GM18867 (cell line): ENCODE data around the gene SOCS7.

Experiments used
- ATAC-seq: cut with Tn5 transposase; IDR thresholded peaks from one replicate; pipeline ENCODE4 v1.9.1; 2021; ENCODE audit warnings: mild to moderate bottlenecking, moderate library complexity; ENCODE audit not compliant: unreplicated experiment

The SOCS7 gene

DNA sequence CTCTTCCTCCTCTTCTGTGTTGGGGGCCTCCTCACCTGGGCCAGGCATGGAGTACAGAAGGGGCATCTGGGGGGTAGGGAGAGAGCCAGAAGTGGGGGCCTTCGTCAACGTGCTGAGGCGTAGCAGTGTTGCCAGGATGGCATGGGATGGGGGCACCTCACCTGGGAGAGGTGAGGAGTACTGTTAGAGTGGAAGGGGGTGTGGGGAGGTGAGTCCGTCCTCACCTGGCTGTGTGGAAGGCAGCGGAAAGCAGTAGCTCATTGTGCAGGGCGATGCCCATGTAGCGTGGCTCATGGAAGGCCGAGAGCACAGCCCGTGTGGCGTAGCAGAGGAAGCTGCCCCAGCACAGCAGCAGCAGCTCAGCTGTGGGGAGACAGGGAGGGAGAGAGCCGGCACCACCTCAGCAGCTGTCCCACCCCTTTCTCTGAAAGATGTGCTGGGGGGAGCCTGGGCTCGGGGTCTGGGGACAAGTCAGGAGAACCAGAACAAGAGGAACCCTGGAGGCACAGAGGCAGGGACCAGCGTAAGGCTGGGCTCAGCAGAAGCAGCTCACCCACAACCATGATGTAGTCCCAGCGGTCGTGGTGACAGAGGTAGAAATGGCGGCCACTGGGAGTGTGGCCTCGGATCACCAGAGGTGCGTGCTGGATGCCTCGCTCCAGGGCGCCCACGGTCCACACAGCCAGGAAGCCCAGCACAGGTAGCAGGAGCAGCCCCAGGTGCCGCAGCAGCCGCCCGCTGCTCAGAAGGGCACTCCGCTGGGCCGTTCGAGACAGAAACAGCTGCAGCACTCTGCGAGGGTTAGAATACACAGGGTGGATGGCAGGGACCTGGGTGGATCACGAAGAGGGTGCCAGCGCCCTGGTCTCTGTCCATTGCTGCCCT, 16.9 kb upstream of the SOCS7 start:
- no peak for ATAC-seq

DNA sequence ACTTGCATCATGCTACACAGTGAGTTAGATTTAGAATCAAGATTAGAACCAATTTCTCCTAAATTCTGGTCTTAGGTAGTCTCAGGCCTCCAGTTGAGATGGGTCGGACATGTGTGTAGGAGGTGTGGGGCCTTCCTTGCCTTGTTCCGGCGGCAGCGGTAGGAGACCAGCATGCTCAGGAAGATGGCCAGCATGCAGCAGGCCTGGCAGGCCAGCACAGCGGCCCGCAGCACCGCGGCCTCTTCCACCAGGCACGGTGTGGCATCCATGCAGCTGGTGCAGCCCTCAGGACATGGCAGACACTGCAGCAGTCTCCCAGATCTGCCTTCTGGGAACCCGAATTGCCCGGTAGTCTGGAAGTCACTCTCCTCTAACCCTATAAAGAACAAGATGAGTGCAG, 14.8 kb upstream of the SOCS7 start:
- ATAC-seq = no peak

DNA sequence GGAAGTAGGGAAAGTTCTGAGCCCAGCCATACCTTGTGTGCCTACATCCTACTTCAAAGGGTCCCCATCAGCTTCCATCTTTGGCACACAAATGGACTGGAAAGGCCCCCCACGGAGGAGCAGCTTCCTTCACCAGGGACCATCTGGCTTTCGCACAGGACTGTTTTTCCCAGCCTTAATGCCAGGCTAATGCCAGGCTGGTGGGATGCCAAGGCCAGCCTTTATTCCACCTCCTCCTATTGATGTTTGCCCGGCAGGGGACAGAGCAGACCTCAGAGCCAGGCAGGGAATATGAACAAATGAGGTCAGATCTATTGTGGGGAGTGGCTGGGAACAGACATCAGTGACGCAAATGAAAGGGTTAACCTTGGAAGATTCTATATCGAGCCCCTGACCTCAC, 13.6 kb upstream of the SOCS7 start:
- no peak for ATAC-seq

DNA sequence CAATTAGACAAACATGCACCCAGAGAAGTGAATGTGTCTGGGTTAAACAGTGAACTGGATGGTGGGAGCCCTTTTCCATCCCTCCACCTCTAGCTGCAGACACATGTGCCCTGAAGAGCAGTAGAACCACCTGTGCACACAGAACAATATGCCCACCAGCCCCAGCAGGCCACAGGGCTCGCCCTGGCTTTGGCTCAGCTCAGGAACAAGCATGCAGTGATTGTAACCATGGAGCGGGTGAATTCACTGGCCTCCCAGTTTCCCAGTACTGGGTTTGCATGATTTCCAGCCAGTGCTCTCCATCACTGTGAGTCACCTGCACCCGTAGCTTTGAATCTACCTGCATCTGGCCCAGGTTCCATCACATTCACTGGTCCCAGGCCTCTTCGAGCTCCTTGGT, 13.1 kb upstream of the SOCS7 start:
- ATAC-seq = no peak

DNA sequence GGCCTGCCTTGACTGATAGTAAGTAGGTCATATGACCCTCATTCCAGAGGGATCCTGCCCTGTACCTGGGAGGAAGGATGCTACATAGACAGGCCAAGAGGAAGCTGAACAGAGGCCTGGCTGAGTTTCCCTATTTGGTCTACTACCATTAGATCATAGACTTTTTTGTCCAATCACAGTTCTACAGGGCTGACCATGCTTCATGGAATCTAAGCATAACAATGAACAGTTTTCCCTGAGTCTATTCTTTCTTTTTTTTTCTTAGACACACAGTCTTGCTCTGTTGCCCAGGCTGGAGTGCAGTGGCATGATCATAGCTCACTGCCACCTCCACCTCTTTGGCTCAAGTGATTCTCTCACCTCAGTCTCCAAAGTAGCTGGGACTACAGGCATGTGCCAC, 11.8 kb upstream of the SOCS7 start:
- no peak for ATAC-seq

DNA sequence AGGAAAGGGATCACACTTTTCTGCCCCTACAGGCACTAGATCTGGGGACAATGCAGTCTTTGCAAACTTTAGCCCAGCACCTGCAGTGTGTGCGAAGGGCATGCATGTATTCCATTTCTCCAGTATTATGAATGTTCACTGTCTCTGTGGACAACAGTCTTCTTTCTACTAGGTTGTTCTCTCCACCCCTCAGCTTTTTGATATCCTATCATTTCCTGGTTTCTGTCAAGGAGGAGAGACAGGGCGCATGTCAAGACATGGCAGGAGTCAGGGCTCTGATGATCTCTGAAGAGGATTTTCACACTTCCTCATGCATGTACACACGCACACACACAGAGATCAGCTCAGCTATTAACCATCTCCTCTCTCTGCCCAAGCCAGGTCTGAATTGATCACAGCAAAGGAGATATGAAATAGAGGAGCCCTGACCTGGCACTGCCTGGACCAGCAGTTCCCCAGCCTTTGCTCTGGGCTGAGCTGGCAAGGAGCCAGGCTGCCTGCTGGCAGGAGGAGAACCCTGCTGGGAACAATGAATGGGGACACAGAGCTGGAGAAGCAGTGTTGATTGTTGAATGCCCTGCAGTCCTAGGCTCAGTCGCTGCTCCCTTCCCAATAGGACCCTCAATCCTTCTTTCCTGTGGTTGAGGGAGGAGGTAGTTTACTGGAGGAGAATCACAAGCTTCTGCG, 10.5 kb upstream of the SOCS7 start:
- ATAC-seq = no peak

DNA sequence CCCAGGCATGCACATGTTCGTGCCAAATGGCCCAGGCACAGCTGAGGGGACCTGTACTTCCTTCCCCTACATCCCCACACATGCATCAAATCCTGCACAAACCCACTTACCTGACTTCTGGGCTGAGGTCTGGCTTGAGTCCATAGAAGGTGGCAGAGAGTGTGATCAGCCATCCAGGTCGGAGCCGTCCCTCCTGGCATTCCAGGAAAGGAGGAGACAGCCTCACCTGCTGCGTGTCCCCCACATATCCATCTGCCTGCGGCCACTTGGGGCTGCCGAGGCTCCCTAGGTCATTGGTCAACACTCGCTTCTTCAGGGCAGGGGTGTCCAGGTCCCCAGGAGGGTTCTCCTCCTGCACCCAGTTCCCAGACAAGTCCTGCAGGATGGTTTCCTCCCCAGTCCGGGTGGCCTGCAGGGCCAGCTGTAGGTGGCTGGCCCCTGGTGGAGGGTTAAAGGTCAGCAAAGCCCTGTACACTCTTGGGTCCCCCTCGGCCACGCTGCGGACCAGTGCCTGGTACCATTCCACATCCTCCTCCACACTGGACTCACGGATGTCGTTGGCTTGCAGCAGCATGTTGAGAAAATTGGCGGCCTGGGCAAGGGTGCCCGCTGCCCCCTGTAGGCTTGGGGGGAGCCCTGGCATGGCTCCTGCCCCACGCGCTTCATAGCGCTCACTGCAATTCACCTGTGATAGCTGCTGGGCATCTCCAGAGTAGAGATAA, 8.6 kb upstream of the SOCS7 start:
- ATAC-seq = no peak

DNA sequence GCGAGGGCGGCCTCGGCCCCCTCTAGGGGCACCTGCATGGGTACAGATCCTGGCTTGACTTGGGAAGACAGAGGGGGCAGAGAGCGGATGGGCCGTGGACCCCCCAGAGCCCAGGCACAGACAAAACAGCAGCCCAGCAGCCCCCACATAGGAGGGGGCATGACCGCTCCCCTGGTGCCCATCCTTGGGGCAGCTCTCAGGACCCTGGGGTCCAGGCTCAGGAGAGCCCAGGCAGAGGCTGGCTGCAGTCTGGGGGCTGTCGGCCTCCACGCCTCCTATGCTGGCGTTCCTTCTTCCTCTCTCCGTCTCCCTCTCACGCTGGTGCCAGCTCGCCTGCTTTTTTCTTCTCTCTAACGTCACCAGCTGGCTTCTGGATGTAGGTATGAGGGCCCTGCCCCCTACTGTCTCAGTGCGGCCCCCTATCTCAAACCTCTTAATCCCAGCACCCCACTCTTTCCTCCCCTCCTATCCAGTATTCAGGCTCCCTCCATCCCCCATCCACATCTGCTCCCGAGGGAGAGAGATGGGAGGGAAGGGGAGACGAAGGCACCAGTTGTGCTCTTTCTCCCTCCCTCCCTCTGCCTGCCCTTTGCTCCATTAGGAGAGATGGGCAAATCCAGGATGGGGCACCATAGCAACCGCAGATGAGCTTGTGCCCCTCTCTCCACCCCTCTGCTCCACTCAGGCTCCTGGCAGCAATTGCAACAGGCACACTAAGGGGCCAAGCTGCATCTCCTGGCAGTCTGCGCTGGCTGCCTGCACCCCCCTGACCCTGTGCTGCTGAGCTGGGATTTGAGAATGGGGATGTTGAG, 7.8 kb upstream of the SOCS7 start, which contains the start of gene GPR179:
Gene GPR179, minus strand, starts transcription at position 349 of the 812 bp plus-strand sequence. Its CDS starts 167 bp downstream, at position 182.
- no peak for ATAC-seq

DNA sequence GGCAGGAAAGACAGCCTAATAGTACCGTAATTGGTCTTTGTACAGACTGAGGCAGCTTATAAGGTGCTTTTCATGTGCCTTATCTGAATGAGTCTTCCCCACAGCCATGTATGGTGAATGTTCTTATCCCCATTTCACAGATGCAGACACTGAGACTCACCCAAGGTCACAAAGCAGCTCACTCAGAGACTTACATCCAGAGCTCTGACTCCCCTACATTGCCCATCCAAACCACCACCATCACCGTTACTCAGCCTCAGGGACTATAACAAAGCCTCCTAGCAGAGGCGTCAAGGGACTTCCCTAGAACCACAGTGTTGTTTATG, 7.3 kb upstream of the SOCS7 start:
- no peak for ATAC-seq

DNA sequence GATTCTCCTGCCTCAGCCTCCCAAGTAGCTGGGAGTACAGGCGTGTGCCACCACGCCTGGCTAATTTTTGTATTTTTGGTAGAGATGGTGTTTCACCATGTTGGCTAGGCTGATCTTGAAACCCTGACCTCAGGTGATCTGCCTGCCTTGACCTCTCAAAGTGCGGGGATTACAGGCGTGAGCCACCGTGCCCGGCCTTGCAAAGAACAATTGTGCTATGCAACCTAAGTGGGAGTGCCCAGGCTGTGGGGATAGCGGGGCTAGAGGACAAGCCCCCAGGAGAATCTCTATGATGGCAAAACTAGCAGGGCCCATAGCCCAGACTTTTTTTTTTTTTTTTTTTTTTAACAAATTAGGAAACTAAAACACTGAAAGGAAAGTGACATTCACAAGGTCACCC, 5.9 kb upstream of the SOCS7 start:
- no peak for ATAC-seq

DNA sequence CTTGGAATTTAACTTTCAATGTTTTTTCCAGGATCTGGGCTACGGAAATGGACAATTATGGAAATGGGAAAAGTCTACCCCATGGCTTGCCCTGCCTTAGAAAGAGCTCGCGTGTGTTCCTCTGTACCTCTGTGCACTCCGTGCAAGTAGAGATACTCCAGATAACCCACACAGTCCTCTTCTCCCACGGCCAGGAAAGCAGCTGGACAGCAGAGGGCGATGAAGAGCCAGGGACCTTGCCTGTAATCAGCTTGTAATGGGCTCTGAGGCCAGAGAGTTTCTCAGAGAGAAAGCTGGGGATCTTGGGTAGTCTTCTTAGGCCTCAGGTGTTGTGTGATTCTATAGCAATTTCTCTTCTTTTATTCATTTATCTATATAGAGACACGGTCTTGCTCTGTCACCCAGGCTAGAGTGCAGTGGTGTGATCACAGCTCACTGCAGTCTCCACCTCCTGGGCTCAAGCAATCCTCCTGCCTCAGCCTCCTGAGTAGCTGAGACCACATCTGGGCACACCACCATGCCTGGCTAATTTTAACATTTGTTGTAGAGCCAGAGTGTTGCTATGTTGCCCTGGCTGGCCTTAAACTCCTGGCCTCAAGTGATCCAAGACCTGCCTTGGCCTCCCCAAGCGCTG, 2.4 kb upstream of the SOCS7 start:
- ATAC-seq = no peak

DNA sequence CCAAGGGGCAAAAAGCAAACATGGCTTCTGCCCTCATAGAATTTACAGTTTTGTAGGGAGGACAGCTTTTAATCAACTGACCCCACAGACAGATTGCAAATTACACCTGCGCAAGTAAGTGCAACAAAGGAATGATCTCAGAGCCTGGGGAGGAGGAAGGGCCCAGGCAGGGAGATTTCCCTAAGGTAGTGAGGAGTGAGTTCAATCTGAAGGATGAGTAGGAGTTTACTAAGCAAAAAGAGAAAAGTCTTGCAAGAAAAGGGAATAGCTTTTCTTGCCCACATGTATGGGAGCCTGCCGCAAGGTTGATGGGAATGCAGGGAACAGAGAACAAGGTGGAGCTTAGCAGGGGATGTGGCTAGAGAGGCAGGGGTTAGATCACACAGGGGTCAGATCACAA, 1.6 kb upstream of the SOCS7 start:
- ATAC-seq = no peak

DNA sequence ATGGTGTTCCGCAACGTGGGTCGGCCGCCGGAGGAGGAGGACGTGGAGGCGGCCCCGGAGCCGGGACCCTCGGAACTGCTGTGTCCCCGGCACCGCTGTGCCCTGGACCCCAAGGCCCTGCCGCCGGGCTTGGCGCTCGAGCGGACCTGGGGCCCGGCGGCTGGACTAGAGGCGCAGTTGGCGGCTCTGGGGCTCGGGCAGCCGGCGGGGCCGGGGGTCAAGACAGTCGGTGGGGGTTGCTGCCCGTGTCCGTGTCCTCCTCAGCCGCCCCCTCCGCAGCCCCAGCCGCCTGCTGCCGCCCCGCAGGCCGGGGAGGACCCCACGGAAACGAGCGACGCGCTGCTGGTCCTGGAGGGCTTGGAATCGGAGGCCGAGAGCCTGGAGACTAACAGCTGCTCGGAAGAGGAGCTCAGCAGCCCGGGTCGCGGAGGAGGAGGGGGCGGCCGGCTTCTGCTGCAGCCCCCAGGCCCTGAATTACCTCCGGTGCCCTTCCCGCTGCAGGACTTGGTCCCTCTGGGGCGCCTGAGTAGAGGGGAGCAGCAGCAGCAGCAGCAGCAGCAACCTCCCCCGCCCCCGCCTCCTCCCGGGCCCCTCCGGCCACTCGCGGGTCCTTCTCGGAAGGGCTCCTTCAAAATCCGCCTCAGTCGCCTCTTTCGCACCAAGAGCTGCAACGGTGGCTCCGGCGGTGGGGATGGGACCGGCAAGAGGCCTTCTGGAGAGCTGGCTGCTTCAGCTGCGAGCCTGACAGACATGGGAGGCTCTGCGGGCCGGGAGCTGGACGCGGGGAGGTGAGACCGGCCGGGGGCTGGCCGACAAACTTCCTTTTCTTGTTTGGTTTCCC, 821 bp downstream of the SOCS7 start:
- ATAC-seq = peak; percentile 12

DNA sequence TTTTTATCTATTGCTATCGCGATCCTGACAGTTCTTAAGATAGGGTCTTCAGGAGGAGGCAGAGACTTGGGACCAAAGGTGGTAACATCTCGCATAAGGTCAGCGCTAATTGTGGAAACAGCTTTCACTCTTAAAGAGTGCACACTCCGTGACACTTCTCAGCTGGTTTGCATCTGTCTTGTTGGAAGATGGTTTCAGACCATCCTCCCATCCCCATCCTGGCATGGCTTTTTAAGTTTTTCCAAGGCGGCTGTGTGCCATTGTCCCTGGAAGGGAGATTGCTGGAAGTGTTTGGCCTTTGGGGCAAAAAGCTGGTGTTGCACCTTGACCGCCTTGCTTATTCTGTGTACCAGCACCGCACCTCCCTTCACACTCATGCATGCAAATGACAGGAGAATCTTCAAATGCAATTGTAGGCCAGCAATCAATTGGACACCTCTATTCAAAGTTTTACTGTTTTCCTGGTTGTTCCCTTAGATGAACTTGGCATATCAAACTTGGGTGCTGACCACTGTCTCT, 1.5 kb downstream of the SOCS7 start:
- no peak for ATAC-seq

DNA sequence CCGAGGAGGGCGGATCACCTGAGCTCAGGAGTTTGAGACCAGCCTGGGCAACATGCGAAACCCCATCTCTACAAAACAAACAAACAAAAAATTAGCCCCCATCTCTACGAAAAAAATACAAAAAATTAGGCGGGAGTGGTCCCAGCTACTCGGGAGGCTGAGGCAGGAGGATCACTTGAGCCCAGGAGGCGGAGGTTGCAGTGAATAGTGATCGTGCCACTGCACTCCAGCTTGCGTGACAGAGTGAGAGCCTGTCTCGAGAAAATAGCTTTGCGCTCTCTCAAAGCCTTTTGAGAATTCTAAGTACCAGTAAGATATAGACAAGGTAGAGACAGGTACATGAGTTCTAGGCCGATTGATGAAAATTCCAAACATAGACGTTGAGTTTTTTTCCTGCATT, 2.0 kb downstream of the SOCS7 start:
- no peak for ATAC-seq

DNA sequence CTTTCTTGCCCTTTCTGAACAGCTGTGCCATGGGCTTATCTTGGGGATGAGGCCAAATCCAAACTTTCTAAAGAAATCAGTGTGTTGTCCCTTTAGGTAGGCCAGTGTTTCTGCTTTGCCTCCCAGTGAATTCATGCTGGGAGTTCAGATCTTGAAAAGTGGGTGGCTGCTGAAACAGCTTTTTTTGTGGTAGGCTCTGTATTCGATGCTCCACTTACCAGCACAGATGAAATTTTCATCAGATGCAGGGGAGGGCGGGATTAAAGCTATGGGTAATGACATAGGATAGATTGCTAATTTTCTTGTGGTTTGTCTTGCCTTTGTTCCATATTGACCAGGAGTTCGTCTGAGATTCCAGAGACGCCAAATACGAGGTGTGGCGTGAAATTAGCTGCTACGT, 2.8 kb downstream of the SOCS7 start:
- ATAC-seq = no peak

DNA sequence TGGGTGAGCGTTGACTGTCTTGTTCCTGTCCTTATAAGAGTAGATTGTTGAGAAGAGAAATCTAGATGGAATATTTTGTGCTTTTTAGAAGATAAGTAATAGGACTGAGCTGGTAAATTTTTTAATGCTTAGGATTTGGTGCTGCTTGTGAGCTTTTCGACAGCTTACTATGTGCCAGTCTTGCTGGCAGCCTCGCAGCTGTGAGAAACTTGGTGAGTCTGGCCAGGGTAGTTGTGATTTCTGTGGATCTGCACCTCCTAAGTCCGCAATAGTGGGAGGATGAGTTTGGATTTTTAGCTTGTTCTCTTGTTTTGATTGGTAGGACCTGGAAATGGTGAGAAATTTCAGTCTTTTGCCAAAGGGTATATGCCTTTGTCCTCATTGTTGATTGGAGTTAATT, 3.6 kb downstream of the SOCS7 start:
- ATAC-seq = no peak

DNA sequence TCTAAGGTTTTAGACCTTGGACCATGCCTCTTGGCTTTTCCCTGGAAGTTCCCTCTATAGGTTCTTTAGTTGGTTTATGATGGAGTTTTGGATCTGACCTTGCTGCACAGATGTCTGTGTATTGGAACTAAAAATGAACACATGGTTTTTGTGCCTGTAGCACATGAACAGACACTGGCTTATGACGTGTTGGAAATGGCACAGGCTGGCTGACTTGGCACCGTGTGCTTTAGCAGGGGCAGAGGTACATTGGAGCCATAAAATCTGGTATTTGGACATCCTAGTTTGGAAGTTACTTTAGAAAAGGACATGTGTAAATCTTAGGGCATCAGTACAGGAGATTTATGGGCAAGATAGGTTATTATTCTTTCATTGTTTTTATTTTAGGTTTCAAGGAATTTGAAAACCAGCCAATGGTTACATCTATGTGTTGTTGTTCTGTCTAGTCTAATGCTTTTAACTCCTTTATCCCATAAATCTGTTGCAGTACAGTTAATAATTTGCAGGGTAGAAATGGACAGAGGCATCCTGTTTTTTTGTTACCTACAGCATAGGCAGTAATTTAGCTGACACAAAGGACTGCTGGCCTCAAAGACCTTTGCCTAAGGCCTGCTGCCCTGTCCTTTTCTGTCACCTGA, 6.0 kb downstream of the SOCS7 start:
- ATAC-seq = no peak
